H1 (cell line): Measurements from ENCODE around the gene SCUBE2. TPM values are rescaled to one million over a fixed set of nuclear protein-coding genes. Genes with fewer than 3 reads are reported as not detected.

Source experiments
- BCL11A ChIP-seq, 2 experiments: IDR thresholded peaks; one replicate each; pipeline ENCODE4 v1.6.1; 2011; ENCODE audit warnings: low read depth in 2 of 2, low read length in 2 of 2, mild to moderate bottlenecking in 2 of 2
- CBX5 ChIP-seq: fragments of 300-800, 300-1000 bp; sonication (generic); IDR thresholded peaks from 2 replicates; pipeline ENCODE4 v1.7.1; 2016; ENCODE audit warnings: antibody characterized with exemption, low read length, low read depth
- CHD7 ChIP-seq: fragments of 300-600 bp; sonication (generic); IDR thresholded peaks from 2 replicates; pipeline ENCODE4 v1.7.1; 2012; ENCODE audit warnings: low read length, moderate library complexity, mild to moderate bottlenecking, inconsistent platforms; ENCODE audit not compliant: insufficient replicate concordance
- polyA plus RNA-seq, 7 experiments: library from polyadenylated mRNA; depleted of rRNA in 3 of 7; stranded (reverse) in 5 of 7; unstranded in 2 of 7; fragments of >200 nt in 5 of 7; fragments of 200-250 nt in 2 of 7; gene quantifications; 1 replicate in 5 of 7; 2 replicates in 1 of 7; 4 replicates in 1 of 7; pipeline versions ENCODE4 v1.2.1 to v1.2.3, GENCODE V29; 2011 to 2013; ENCODE audit warnings: missing spikeins in 2 of 7, mixed read lengths in 2 of 7
- total RNA-seq: library from RNA; stranded (reverse); fragmentation: NEBNext Ultra II Directional; extraction: Animal tissue kit (Norgen Biotek cat#: 25700); gene quantifications from 2 replicates; pipeline ENCODE4 v1.2.1, GENCODE V29; 2021

SCUBE2 gene
- total and polyA plus RNA-seq, 2 of the 8 experiments (the other 6 are each of a cell fraction or from before 2014, with no cell fraction given), result 0.29 to 1.2 TPM

GRCh38 chr11:9103542-9104276, 12.3 kb upstream of the SCUBE2 start (continued):
- no peak for TF ChIP-seq CHD7
- TF ChIP-seq BCL11A (IDR thresholded peaks at IDR 0.05; ENCODE audit: low read depth in 2 of 2, low read length in 2 of 2), result no peak
- TF ChIP-seq CBX5, result no peak
